HG02571 (cell line): ENCODE results near the gene PPP4R3A.
"Not testable (repeated sequence)": the region's sequence is repeated elsewhere in the genome, so short reads cannot be mapped to it uniquely, and the experiment has no call there.

ENCODE experiments used
- ATAC-seq: cut with Tn5 transposase; IDR thresholded peaks from one replicate; pipeline ENCODE4 v1.9.1; 2021; ENCODE audit warnings: mild to moderate bottlenecking, moderate library complexity; ENCODE audit not compliant: unreplicated experiment

PPP4R3A gene

DNA sequence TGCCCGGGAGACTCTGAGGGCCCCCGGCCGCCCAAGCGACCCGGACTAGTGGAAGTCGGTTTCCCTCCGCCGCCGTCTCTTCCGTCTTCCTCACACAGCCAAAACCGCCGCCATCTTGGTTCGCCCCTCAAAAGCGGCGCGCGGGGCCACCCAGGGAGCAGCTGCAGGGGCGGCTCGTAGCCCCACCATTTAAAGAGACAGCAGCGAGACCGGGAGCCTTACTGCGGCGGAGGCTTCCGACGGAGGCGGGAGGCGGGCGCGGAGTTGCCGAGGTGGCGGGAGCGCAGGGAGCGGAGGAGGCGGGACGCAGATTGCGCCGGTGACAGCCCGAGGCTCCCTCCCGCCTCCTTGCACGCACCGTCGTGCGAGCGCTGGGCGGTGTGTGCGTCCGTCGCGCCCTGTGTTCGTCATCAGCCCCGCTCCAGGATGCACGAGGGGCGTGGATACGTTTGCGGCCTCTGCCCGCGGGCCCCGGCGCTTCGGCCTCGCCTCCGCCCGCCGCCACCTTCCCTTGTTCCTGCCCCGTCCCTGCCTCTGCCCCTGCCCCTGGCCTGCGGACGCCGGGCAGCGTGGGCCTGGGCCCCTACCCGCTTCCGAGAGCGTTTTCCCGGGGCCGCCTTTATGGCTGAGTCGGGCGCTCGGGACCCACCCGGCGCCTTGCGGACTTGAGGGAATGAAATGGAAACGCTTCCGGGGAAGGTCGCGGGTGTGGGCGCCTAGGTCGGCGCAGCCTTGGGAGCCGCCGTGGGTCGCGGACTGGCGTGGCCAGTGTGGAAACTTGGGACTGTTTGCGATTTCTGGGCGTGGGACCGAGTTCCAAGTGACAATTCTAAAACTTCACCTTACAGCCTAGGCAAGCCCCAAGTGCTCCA is at the start of gene PPP4R3A:
PPP4R3A (minus strand) TSS at position 140 of the 872 bp plus-strand sequence. CDS start 663 bp downstream, outside the sequence.
- ATAC-seq = peak; percentile 75

DNA sequence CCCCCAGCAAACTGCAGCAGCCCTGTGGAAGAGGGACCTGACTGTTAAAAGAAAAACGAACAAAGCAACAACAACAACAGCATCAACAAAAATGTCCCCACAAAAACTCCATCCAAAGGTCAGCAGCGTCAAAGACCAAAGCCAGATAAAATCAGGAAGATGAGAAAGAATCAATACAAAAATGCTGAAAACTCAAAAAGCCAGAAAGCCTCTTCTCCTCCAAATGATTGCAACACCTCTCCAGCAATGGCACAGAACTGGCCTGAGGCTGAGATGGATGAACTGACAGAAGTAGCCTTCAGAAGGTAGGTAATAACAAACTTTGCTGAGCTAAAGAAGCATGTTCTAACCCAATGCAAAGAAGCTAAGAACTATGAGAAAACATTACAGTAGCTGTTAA is 45.4 kb upstream of the PPP4R3A start:
- ATAC-seq = no peak

DNA sequence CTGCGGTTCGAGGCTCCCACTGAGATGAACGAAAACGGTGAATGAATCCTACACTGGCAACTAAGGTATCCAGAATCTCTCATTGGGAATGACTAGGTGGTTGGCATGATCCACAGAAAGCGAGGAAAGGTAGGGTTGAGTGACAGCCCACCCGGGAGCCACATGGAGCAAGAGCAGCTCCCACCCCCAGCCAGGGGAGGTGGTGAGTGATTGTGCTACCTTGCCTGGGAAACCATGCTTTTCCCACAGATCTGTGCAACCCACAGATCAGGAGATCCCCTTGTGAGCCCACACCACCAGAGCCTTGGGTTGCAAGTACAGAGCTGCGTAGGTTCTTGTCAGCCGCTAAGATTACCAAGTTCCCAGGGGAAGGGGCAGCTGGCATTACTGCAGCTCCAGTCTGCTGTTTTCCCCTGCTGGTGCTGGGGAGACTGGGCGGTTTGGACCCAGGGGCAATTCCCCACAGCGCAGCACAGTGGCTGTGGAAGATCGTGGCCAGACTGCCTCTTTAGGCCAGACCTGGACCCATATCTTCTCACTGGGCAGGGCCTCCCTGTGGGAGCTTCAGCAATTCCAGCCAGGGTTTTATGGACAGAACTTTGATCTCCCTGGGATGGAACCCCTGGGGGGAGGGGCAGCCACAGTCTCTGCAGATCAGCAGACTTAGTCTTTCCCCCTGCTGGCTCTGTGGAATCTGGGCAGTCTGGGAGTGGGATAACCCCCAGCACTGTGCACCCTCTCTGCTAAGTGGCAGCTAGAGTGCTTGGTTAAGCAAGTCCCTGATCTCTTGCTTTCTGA is 44.6 kb upstream of the PPP4R3A start:
- no peak for ATAC-seq

DNA sequence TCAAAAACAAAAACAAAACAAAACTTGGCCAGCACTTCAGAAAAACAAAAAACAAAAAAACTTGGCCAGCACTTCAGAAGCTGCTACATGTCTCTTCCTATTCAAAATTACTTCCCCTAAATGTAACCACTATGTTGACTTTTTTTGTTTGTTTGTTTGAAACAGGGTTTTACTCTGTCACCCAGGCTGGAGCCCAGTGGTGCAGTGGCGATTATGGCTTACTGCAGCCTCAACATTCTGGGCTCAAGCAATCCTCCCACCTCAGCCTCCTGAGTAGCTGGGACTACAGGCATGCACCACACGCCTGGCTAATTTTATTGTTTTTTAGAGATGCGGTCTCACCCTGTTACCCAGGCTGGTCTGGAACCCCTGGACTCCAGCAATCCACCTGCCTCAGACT is 38.0 kb upstream of the PPP4R3A start:
- no peak for ATAC-seq

DNA sequence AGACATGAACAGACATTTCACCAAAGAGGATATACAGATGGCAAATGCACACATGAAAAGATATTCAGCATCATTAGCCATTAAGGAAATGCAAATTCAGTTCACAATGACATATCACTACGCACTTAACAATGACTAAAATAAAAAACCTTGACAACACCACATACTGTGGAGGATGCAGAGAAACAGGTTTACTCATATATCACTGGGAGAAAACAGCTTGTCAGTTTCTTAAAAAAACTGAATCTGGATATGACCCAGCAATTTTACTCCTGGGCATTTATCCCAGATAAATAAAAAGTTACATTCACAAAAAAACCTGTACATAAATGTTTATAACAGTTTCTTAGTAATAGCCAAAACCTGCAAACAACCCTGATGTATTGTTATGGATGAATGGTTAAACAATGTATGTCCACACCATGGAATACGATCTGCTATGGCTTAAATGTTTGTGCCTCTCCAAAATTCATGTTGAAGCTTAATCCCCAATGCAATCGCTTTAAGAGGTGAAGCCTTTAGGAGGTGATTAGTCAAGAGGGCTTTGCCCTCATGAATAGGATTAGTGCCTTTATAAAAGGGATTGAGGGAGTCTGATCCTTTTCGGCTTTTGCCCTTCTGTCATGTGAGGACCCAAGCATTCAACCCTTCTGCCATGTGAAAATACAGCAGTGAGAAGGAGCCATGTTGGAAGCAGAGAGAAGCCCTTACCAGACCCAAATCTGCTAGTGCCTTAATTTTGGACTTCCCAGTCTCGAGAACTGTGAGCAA is 36.0 kb upstream of the PPP4R3A start:
- no peak for ATAC-seq

DNA sequence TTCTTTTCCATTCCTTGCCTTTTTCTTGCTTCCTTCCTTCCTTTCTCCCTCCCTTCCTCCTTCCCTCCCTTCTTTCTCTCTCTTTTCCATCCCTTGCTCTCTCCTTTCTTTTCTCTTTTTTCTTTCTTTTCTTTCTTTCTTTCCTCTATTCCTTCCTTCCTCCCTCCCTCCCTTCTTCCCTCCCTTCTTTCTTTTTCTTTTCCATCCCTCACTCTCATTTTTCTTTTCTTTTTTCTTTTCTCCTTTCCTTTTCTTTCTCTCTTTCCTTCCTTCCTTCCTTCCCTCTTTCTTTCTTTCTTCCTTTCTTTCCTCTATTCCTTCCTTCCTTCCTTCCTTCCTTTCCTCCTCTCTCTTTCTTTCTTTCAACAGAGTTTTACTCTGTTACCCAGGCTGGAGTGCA is 35.1 kb upstream of the PPP4R3A start:
- no peak for ATAC-seq

DNA sequence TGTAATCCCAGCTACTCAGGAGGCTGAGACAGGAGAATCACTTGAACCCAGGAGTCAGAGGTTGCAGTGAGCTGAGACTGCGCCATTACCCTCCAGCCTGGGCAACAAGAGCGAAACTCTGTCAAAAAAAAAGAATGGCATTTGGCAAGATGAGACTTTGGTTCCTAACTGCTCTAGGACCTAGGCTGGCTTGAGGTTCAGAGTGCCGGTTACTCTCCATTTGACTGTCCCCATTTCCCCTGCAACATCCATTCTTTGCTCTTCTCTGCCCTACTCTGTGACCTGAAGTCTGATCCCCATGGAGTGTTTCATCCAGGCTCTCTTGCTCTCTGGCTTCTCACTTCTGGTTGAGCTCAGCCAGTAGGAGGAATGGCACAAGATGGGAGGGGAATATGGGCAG is 26.2 kb upstream of the PPP4R3A start:
- ATAC-seq = no peak

DNA sequence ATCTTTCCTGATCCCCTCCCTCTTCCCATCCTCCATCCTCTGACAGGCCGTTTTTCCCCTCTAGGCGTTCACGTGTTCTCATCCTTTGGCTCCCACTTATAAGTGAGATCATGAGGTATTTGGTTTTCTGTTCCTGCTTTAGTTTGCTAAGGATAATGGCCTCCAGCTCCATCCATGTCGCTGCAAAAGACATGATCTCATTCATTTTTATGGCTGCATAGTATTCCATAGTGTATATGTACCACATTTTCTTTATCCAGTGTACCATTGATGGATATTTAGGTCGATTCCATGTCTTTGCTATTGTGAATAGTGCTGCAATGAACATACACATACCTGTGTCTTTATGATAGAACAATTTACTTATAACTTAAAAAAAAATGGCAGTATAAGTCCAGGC is 23.9 kb upstream of the PPP4R3A start:
- ATAC-seq = not testable (repeated sequence)

DNA sequence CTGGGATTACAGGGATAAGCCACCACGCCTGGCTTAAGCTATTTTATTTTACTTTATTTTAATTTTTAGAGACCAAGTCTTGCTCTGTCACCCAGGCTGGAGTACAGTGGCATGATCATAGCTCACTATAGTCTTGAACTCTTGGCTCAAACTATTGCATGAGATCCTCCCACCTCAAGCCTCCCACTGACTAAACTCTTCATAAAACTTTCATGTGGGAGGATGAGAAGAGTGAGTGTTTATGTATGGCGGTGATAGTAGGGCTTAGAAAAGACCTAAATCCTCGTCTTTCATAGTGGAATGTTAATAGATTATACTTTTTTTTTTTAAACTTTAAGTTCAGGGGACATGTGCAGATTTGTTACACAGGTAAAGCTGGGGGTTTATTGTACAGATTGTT is 23.5 kb upstream of the PPP4R3A start:
- no peak for ATAC-seq

DNA sequence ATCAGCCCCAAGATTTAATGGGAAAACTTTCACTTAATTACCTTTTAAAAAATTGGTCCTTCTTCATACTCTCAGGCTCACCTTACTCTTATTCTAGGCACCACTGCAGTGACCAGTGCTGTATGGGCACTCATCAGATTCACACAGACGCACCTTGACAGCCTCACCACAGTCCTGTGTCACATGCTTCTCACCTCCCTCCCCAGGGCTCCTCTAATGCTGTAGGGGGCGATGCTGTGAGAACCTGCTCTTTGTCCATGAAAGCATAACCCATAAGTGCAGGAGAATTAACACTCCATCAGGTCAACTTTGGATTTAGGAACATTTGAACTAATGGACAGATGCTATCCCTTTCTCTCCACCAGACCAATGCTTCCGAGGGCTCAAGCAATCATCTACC is 13.9 kb upstream of the PPP4R3A start:
- ATAC-seq = no peak

DNA sequence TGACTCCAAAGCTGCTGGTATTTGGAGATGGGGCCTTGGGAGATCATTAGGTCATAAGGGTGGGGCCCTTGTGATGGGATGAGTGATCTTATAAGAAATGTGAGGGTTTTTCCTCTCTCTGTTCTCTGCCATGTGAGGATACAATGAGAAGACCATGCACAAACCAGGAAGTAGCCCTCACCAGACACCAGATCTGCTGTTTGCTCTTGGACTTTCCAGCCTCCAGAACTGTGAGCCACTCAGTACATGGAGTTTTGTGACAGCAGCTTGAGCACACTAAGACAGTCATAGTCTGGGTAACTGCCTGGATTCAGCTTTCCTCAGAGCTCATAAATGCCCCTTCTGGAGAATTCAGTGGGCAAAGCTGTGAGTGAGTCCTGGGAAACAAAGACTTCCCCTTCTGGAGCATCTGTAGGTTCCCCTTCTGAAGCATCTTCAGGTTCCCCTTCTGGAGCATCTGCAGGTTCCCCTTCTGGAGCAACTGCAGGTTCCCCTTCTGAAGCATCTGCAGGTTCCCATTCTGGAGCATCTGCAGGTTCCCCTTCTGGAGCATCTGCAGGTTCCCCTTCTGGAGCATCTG is 11.0 kb upstream of the PPP4R3A start:
- no peak for ATAC-seq

DNA sequence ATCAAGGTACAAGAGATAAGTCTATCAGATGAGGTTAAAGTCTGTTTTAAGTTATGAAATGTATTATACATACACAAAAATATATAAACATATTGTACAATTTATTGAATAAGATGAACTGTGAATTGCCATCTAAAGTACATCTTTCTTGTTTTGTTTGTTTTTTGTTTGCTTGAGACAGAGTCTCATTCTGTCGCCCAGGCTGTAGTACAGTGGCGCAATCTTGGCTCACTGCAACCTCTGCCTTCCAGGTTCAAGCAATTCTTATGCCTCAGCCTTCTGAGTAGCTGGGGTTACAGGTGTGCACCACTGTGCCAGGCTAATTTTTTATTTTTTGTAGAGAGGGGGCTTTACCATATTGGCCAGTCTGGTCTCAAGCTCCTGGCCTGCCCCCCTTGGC is 10.0 kb upstream of the PPP4R3A start:
- no peak for ATAC-seq

DNA sequence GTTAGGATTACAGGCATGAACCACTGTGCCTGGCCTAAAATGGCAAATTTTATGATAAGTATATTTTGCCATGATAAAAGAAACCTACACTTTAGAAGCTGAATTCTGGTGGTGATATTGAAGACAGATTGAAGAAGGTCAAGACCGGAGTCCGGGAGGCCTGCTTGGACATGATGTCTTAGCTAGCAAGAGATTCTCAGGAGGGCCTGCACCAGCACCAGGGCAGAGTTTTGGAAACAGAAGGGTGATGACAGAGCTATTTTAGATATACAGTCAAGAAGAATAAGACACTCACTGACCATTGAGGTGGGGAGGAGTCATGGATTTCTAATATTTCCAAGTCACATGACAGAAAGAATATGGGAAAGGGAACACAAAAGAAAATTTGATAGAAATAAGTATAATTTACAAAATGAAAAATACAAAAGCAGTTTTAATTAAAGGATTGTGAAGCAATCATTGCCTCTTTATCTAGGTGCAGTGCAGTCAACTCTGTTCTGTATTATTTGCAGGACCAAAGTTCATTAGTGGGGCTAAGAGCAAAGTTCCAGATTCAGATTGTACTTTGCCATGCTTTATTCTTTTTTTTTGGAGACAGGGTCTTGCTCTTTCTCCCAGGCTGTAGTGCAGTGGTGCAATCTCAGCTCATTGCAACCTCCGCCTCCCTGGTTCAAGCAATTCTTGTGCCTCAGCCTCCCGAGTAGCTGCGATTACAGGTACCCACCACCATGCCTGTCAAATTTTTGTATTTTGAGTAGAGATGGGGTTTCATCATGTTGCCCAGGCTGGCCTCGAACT is 9.3 kb upstream of the PPP4R3A start:
- no peak for ATAC-seq

DNA sequence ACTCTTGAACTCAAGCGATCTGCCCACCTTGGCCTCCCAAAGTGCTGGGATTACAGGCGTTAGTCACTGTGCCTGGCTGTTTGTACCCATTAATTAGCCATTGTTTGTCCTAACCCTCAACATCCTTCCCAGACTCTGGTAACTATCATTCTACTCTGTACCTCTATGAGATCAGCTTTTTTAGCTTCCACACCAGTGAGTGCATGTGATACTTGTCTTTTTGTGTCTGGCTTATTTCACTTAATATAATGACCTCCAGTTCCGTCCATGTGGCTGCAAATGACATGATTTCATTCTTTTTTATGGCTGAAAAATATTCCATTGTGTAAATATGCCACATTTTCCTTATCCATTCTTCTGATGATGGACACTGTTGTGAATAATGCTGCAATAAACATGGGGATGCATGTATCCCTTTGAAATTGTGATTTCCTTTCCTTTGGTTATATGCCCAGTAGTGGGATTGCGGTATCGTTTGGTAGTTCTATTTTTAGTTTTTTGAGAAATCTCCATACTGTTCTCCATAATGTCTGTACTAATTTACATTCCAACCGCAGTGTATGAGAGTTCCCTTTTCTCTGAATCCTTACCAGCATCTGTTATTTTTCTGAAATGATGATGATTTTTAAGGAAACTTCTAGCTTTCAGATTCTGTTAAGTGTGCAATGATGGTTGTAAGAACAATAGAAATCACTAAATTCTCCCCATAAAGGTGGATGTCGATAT is 6.7 kb upstream of the PPP4R3A start:
- ATAC-seq = no peak

DNA sequence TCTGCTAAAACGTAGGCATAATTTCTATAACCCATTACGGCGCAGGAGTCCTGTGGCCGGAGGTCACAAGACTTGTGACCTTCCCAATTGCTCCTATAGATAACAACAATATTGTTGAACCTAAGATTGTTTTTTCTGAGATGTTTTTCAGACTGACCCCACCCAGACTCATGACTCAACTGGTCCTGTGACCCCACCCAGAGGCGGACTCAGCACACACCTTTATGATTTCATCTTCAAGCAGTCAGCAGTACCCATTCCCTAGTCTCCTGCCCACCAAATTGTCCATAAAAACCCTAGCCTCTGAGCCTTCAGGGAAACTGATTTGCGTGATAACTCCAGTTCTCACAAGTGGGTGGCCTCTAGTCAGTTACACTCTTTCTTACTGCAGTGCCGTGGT is 5.9 kb upstream of the PPP4R3A start:
- no peak for ATAC-seq

DNA sequence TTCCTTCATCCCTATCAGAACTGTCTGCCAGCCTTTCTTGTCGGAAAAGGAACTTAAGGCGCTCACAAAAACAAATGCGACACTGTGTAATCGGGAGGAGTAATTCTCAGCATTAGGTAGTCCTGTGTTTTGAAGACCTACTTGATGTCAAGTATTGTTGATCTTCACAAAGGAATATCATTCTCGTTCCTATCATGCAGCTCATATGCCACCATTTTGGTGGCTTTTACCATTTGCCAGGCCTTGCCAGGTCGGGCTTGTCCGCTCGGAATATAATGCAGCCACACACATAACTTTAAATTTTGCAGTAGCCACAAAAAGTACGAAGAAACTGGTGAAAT is 903 bp upstream of the PPP4R3A start:
- no peak for ATAC-seq

DNA sequence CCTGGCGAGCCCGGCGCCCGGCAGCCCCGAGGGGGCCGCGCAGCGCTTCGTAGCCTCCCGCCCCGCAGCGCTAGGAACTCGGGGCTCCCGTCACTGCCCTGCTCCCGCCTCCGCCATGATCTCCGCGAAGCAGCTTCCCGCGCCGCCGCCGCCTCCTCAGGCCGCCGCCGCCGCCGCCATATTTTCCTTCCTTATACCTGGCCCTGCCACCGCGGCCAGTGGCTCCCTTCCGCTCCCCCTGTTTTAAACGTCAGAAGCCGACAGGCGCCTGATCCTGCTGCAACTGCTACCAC is 286 bp downstream of the PPP4R3A start:
- peak; percentile 13 for ATAC-seq

DNA sequence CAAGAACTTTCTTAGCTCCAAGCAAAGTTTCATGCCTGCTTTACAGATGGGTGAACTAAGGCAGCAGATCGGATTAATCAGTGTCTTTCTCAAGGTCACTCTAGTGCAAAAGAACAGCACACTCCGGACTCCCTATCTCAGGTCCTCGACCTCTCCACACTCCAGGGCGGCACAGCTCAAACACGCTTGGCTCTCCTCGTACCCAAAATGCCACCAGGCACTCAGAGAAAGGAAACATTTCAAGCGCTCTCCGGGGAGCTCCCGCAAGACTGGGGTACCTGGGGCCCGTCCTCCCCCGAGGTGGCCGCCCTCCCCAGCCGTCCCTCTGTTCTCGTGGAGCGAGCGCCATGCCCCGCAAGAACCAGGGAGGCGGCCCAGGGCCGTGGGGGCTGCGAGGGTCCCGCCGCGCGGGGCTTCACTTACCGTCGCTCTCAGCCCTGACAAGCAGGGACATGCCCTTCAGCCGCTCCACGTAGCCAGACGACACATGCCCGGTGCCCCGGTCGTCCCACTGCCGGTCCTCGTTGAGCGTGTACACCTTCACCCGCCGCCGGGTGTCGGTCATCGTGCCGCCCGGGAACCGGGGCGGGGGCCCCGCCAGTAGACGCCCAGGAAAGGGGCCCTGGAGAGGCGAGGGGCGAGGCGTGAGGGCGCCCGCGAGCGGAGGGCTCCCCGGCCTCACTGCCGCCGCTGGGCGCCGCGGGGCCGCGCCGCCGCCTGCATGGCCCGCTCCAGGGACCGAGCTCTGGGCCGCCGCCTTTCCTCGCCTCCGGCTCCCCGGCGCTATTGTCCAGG is 830 bp downstream of the PPP4R3A start:
- peak; percentile 19 for ATAC-seq

DNA sequence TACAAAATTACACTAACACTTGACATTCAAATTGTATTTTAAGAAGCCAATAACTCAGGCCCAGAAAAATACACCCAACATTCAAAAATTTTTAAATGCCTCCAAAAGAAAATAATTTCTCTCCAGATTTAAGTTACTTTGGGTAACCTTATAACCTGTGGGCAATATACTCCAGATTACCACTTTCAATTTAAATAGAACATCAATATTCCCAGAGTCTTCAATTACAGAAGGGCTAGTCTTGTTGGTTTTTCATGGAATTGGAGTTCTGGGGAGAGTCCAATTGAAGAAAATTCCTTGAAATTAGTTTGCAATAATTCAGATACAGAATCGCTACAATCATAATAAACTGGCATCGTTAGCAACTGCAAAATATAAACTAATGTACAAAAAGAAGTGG is 2.0 kb downstream of the PPP4R3A start:
- ATAC-seq = no peak
